GM23338 (cell line): ENCODE results near the gene GRIN3A. TPM values are rescaled to one million over a fixed set of nuclear protein-coding genes. Genes with fewer than 3 reads are reported as not detected.

Experiments used
- ATAC-seq: fragments of 200-7000 bp; cut with Tn5 transposase; 3 replicates; pipeline ENCODE4 v1.9.1; 2020
- DNase-seq: peaks from one replicate; pipeline ENCODE4 v3.0.0-alpha.2; 2015; ENCODE audit warnings: low spot score
- H2AFZ ChIP-seq: fragments of 200-600 bp; sonication (generic); 2 replicates; pipeline ENCODE4 v1.8.0; 2016; ENCODE audit warnings: antibody characterized with exemption, mild to moderate bottlenecking, moderate library complexity
- H3F3A ChIP-seq: fragments of 200-600 bp; sonication (generic); replicated peaks from 2 replicates; pipeline ENCODE4 v1.8.0; 2017; ENCODE audit warnings: antibody characterized with exemption, mixed run types, low read depth
- H3K27ac ChIP-seq: fragments of 200-600 bp; sonication (generic); 2 replicates; pipeline ENCODE4 v1.6.1; 2016; ENCODE audit warnings: low read depth
- H3K27me3 ChIP-seq: fragments of 200-600 bp; sonication (generic); 2 replicates; pipeline ENCODE4 v1.8.0; 2016; ENCODE audit warnings: mild to moderate bottlenecking, mixed run types, moderate library complexity; ENCODE audit not compliant: insufficient read depth
- H3K36me3 ChIP-seq: fragments of 200-600 bp; sonication (generic); 2 replicates; pipeline ENCODE4 v1.8.0; 2016; ENCODE audit warnings: mild to moderate bottlenecking; ENCODE audit not compliant: insufficient read depth
- H3K4me1 ChIP-seq: fragments of 200-600 bp; sonication (generic); 2 replicates; pipeline ENCODE4 v1.8.0; 2016; ENCODE audit warnings: mild to moderate bottlenecking, moderate library complexity; ENCODE audit not compliant: insufficient read depth
- H3K4me2 ChIP-seq: fragments of 200-600 bp; sonication (generic); 2 replicates; pipeline ENCODE4 v1.7.1; 2017; ENCODE audit warnings: mixed run types
- H3K4me3 ChIP-seq: fragments of 200-600 bp; sonication (generic); 2 replicates; pipeline ENCODE4 v1.6.1; 2016; ENCODE audit warnings: mixed run types
- H3K79me2 ChIP-seq: fragments of 200-600 bp; sonication (generic); replicated peaks from 2 replicates; pipeline ENCODE4 v1.8.0; 2017; ENCODE audit warnings: mild to moderate bottlenecking; ENCODE audit not compliant: insufficient read depth
- H3K9me2 ChIP-seq: fragments of 200-600 bp; sonication (generic); 2 replicates; pipeline ENCODE4 v1.8.0; 2017; ENCODE audit not compliant: insufficient read depth
- H4K20me1 ChIP-seq: fragments of 200-600 bp; sonication (generic); replicated peaks from 2 replicates; pipeline ENCODE4 v1.8.0; 2017; ENCODE audit warnings: mild to moderate bottlenecking; ENCODE audit not compliant: insufficient read depth
- H3K27ac Mint-ChIP-seq: 2 replicates; pipeline ENCODE4 v1.8.0; 2020; ENCODE audit warnings: inconsistent platforms, mild to moderate bottlenecking, moderate library complexity, mixed read lengths
- H3K27me3 Mint-ChIP-seq: 3 replicates; pipeline ENCODE4 v1.8.0; 2022; ENCODE audit warnings: low read depth, mild to moderate bottlenecking, moderate library complexity, mixed read lengths, inconsistent platforms; ENCODE audit not compliant: insufficient read depth, poor library complexity
- H3K36me3 Mint-ChIP-seq: 3 replicates; pipeline ENCODE4 v1.8.0; 2021; ENCODE audit warnings: low read depth, mild to moderate bottlenecking, inconsistent platforms, moderate library complexity, mixed read lengths
- H3K4me1 Mint-ChIP-seq: 3 replicates; pipeline ENCODE4 v1.8.0; 2020; ENCODE audit warnings: mild to moderate bottlenecking, inconsistent platforms, mixed read lengths
- H3K4me3 Mint-ChIP-seq: 3 replicates; pipeline ENCODE4 v1.8.0; 2021; ENCODE audit warnings: moderate library complexity, mild to moderate bottlenecking, inconsistent platforms, mixed read lengths
- H3K9me3 Mint-ChIP-seq: 3 replicates; pipeline ENCODE4 v1.8.0; 2020; ENCODE audit warnings: moderate library complexity, mild to moderate bottlenecking, inconsistent platforms, mixed read lengths
- CREB1 ChIP-seq: fragments of 250-450 bp; sonication (Bioruptor Pico); IDR thresholded peaks from 2 replicates; pipeline ENCODE4 v1.5.0; 2020; ENCODE audit warnings: low read depth, mild to moderate bottlenecking, moderate library complexity
- EZH2 ChIP-seq: fragments of 200-600 bp; sonication (generic); IDR thresholded peaks from one replicate; pipeline ENCODE4 v1.8.0; 2017; ENCODE audit warnings: antibody characterized with exemption, mild to moderate bottlenecking, low read depth; ENCODE audit not compliant: unreplicated experiment
- EZH2phosphoT487 ChIP-seq: fragments of 200-600 bp; sonication (generic); IDR thresholded peaks from one replicate; pipeline ENCODE4 v1.8.1; 2018; ENCODE audit warnings: antibody characterized with exemption; ENCODE audit not compliant: unreplicated experiment
- JUNB ChIP-seq: IDR thresholded peaks from one replicate; pipeline ENCODE4 v1.6.1; 2016; ENCODE audit warnings: antibody characterized with exemption; ENCODE audit not compliant: unreplicated experiment
- NANOG ChIP-seq: IDR thresholded peaks from 2 replicates; pipeline ENCODE4 v1.6.1; 2016; ENCODE audit warnings: antibody characterized with exemption, borderline replicate concordance
- POLR2AphosphoS5 ChIP-seq: IDR thresholded peaks from 2 replicates; pipeline ENCODE4 v1.6.1; 2016; ENCODE audit warnings: antibody characterized with exemption, low read depth
- STAT1 ChIP-seq: IDR thresholded peaks from one replicate; pipeline ENCODE4 v1.6.1; 2016; ENCODE audit warnings: antibody characterized with exemption; ENCODE audit not compliant: unreplicated experiment
- ZNF331 ChIP-seq: fragments of 250-450 bp; sonication (Bioruptor Pico); IDR thresholded peaks from 2 replicates; pipeline ENCODE4 v1.5.0; 2020; ENCODE audit warnings: low read depth, mild to moderate bottlenecking, moderate library complexity
- ZNF462 ChIP-seq: fragments of 250-450 bp; sonication (Bioruptor Pico); IDR thresholded peaks from 2 replicates; pipeline ENCODE4 v1.5.0; 2020; ENCODE audit warnings: mild to moderate bottlenecking, moderate library complexity
- polyA plus RNA-seq: library from polyadenylated mRNA; unstranded; fragments of >200 nt; fragmentation: Nextera tagmentation; extraction: Ambion mirVana; gene quantifications from 2 replicates; pipeline ENCODE4 v1.2.1, GENCODE V29; 2016
- total RNA-seq: library from RNA; depleted of rRNA; stranded (reverse); fragments of >200 nt; shearing (Covaris generic); gene quantifications from 2 replicates; pipeline ENCODE4 v1.2.3, GENCODE V29; 2014
- TF ChIP-seq, protein P1 (sequence below): IDR thresholded peaks from one replicate; pipeline ENCODE4 v1.6.1; 2018; ENCODE audit warnings: antibody characterized with exemption; ENCODE audit not compliant: unreplicated experiment
- TF ChIP-seq, protein P2 (sequence below), 2 experiments: fragments of 200-600 bp in 1 of 2; sonication (generic) in 1 of 2; conservative IDR thresholded peaks; 2 replicates each; pipeline versions ENCODE4 v1.5.1 to v1.6.1; 2016 to 2017; ENCODE audit warnings: antibody characterized with exemption in 2 of 2, low read depth in 2 of 2, mild to moderate bottlenecking in 2 of 2, moderate library complexity in 1 of 2

The GRIN3A gene
- total and polyA plus RNA-seq, 2 experiments from 2014 or later = 0.03 to 0.05 TPM

- no peak for DNase-seq
- no peak overlapping the region for H3K4me3 ChIP-seq
- H3K27me3 ChIP-seq = no peaks in the 10 kb centered on the region
- H3K4me1 ChIP-seq = peaks cover 2% of the 10 kb centered on the region; the same call in 1 of the 2 replicates
- ATAC-seq = no peak
- no peaks in the 10 kb centered on the region for H3K79me2 ChIP-seq
- Mint-ChIP-seq H3K36me3 (no peaks in the 10 kb centered on the region), H3K4me1 (no peaks in the 10 kb centered on the region; the same call in 2 of the 3 replicates), H3K4me3 (no peak overlapping the region), H3K27me3 (peaks cover 3% of the 10 kb centered on the region), H3K27ac (no peak overlapping the region), H3K9me3 (no peaks in the 10 kb centered on the region)
- H2AFZ ChIP-seq = 0 out of 2 replicates have a peak overlapping the region, but pooled peaks have one; percentile 34
- peaks cover 12% of the 10 kb centered on the region for H3K9me2 ChIP-seq
- no peak overlapping the region for H3K4me2 ChIP-seq
- no peaks in the 10 kb centered on the region for H3K36me3 ChIP-seq
- no peaks in the 10 kb centered on the region for H3F3A ChIP-seq
- no peak overlapping the region for H3K27ac ChIP-seq
- TF ChIP-seq ZNF331 = no peak
- no peak for TF ChIP-seq STAT1
- TF ChIP-seq EZH2 = no peak
- TF ChIP-seq JUNB = no peak
- no peaks in the 10 kb centered on the region for H4K20me1 ChIP-seq
Observed at GRCh38 chr9:101673642-101674041, 64.8 kb downstream of the GRIN3A start.

- H3K27me3 Mint-ChIP-seq = peaks cover 3% of the 10 kb centered on the region
- Histone ChIP-seq H2AFZ (no peak overlapping the region), H3K27me3 (no peaks in the 10 kb centered on the region)
Observed at GRCh38 chr9:101671567-101671966, 66.9 kb downstream of the GRIN3A start.

More at GRCh38 chr9:101671567-101671966, 66.9 kb downstream of the GRIN3A start:
- H4K20me1 ChIP-seq = no peaks in the 10 kb centered on the region
- Mint-ChIP-seq H3K9me3 (no peaks in the 10 kb centered on the region), H3K27ac (no peak overlapping the region), H3K4me1 (peaks cover 10% of the 10 kb centered on the region; the same call in 2 of the 3 replicates), H3K36me3 (no peaks in the 10 kb centered on the region), H3K4me3 (no peak overlapping the region)
- TF ChIP-seq, protein P1, sequence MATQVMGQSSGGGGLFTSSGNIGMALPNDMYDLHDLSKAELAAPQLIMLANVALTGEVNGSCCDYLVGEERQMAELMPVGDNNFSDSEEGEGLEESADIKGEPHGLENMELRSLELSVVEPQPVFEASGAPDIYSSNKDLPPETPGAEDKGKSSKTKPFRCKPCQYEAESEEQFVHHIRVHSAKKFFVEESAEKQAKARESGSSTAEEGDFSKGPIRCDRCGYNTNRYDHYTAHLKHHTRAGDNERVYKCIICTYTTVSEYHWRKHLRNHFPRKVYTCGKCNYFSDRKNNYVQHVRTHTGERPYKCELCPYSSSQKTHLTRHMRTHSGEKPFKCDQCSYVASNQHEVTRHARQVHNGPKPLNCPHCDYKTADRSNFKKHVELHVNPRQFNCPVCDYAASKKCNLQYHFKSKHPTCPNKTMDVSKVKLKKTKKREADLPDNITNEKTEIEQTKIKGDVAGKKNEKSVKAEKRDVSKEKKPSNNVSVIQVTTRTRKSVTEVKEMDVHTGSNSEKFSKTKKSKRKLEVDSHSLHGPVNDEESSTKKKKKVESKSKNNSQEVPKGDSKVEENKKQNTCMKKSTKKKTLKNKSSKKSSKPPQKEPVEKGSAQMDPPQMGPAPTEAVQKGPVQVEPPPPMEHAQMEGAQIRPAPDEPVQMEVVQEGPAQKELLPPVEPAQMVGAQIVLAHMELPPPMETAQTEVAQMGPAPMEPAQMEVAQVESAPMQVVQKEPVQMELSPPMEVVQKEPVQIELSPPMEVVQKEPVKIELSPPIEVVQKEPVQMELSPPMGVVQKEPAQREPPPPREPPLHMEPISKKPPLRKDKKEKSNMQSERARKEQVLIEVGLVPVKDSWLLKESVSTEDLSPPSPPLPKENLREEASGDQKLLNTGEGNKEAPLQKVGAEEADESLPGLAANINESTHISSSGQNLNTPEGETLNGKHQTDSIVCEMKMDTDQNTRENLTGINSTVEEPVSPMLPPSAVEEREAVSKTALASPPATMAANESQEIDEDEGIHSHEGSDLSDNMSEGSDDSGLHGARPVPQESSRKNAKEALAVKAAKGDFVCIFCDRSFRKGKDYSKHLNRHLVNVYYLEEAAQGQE = no peak
- TF ChIP-seq EZH2phosphoT487 = no peak
- TF ChIP-seq JUNB = no peak
- TF ChIP-seq STAT1 = no peak
- TF ChIP-seq, protein P2, sequence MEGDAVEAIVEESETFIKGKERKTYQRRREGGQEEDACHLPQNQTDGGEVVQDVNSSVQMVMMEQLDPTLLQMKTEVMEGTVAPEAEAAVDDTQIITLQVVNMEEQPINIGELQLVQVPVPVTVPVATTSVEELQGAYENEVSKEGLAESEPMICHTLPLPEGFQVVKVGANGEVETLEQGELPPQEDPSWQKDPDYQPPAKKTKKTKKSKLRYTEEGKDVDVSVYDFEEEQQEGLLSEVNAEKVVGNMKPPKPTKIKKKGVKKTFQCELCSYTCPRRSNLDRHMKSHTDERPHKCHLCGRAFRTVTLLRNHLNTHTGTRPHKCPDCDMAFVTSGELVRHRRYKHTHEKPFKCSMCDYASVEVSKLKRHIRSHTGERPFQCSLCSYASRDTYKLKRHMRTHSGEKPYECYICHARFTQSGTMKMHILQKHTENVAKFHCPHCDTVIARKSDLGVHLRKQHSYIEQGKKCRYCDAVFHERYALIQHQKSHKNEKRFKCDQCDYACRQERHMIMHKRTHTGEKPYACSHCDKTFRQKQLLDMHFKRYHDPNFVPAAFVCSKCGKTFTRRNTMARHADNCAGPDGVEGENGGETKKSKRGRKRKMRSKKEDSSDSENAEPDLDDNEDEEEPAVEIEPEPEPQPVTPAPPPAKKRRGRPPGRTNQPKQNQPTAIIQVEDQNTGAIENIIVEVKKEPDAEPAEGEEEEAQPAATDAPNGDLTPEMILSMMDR (conservative IDR thresholded peaks at IDR 0.05; ENCODE audit: low read depth in 2 of 2) = no peak
- no peak for TF ChIP-seq CREB1 (CRISPR knock-in tag)
- no peak for TF ChIP-seq ZNF462 (CRISPR knock-in tag)
- TF ChIP-seq NANOG = no peak
- TF ChIP-seq ZNF331 = no peak
- TF ChIP-seq POLR2AphosphoS5 = no peak
- peaks cover 14% of the 10 kb centered on the region; the same call in 1 of the 2 replicates for H3K4me1 ChIP-seq
- no peaks in the 10 kb centered on the region for H3K36me3 ChIP-seq
- ATAC-seq (no peak), DNase-seq (no peak)
- H3K9me2 ChIP-seq = peaks cover 12% of the 10 kb centered on the region
- no peak overlapping the region for H3K4me3 ChIP-seq
- no peaks in the 10 kb centered on the region for H3K79me2 ChIP-seq
- no peak overlapping the region for H3K4me2 ChIP-seq
- H3F3A ChIP-seq = no peaks in the 10 kb centered on the region
- H3K27ac ChIP-seq = no peak overlapping the region
